Spleen (tissue), 7 donors: ENCODE results near the gene THSD7A.

ENCODE experiments used
- CTCF ChIP-seq, 11 experiments: fragments of 200-600 bp in 7 of 11; fragments of 450-650 bp in 4 of 11; sonication (generic) in 4 of 11; IDR thresholded peaks in 8 of 11; conservative IDR thresholded peaks in 3 of 11; 1 replicate in 7 of 11; 2 replicates in 4 of 11; pipeline versions ENCODE4 v1.4.0 to v1.8.0; 2016 to 2021; ENCODE audit warnings: antibody characterized with exemption in 11 of 11, inconsistent platforms in 4 of 11, mild to moderate bottlenecking in 1 of 11
- POLR2A ChIP-seq, 3 donors: fragments of 450-650 bp; IDR thresholded peaks; one replicate each; pipeline ENCODE4 v1.5.1; 2017; ENCODE audit warnings: antibody characterized with exemption in 3 of 3, mild to moderate bottlenecking in 1 of 3
- POLR2AphosphoS5 ChIP-seq, 3 donors: sonication (generic); formaldehyde crosslinking; IDR thresholded peaks; one replicate each; pipeline ENCODE4 v1.5.1; 2017; ENCODE audit warnings: antibody characterized with exemption in 3 of 3
- donor health status: DM: no; HTN: no; CAD: no; lungs with moderate emphysema.
- donor health status: DM: no; HTN: no; CAD: no.
- donor health status: DM: no; HTN: no; CAD: no.

GRCh38 chr7:11788568-11788967 lies 43.4 kb downstream of the THSD7A start:
- TF ChIP-seq POLR2A (IDR thresholded peaks at IDR 0.05), result no peak
- TF ChIP-seq CTCF (IDR thresholded peaks at IDR 0.05 in 8 of 11, conservative IDR thresholded peaks at IDR 0.05 in 3 of 11), result no peak
- TF ChIP-seq POLR2AphosphoS5 (IDR thresholded peaks at IDR 0.05), result no peak
